HAP-1 (cell line): ENCODE data around the gene SAMSN1.

ENCODE experiments used
- DNase-seq, 2 experiments: peaks; one replicate each; pipeline ENCODE4 v3.0.0-alpha.2; 2016 to 2020; ENCODE audit warnings: low spot score in 2 of 2
- H3K27me3 ChIP-seq: fragments of 250-450 bp; sonication (Bioruptor Pico); 2 replicates; pipeline ENCODE4 v1.5.1; 2020; ENCODE audit warnings: low read depth, mild to moderate bottlenecking, moderate library complexity
- H3K36me3 ChIP-seq: fragments of 250-450 bp; sonication (Bioruptor Pico); replicated peaks from 2 replicates; pipeline ENCODE4 v1.5.1; 2020; ENCODE audit warnings: mild to moderate bottlenecking
- H3K4me1 ChIP-seq: fragments of 250-450 bp; sonication (Bioruptor Pico); 2 replicates; pipeline ENCODE4 v1.5.1; 2020; ENCODE audit warnings: mild to moderate bottlenecking
- H3K4me3 ChIP-seq: fragments of 250-450 bp; sonication (Bioruptor Pico); 2 replicates; pipeline ENCODE4 v1.5.1; 2020; ENCODE audit warnings: mild to moderate bottlenecking, moderate library complexity
- H3K9me3 ChIP-seq: fragments of 250-450 bp; sonication (Bioruptor Pico); 2 replicates; pipeline ENCODE4 v1.5.1; 2020; ENCODE audit warnings: mild to moderate bottlenecking, moderate library complexity
- in situ Hi-C: fragments of 300-500 bp; cut with MboI; formaldehyde crosslinking; loops from 3 replicates; pipeline ENCODE4 v1.14.3; 2020; ENCODE audit warnings: low sequenced_read_pairs, inconsistent platforms, mixed read lengths

SAMSN1 gene

GRCh38 chr21:14581902-14582457 is 35.9 kb upstream of the SAMSN1 start:
- H3K27me3 ChIP-seq: no peaks in the 10 kb centered on the region
- no peaks in the 10 kb centered on the region for H3K36me3 ChIP-seq
- no peaks in the 10 kb centered on the region; the same call in 1 of the 2 replicates for H3K9me3 ChIP-seq
- no peaks in the 10 kb centered on the region for H3K4me1 ChIP-seq
- in situ Hi-C loops: no loop called here
- no peak overlapping the region for H3K4me3 ChIP-seq
- no peak for DNase-seq

GRCh38 chr21:14573244-14573643 is 27.1 kb upstream of the SAMSN1 start:
- H3K4me3 ChIP-seq: no peak overlapping the region
- DNase-seq: no peak
- no peaks in the 10 kb centered on the region for H3K36me3 ChIP-seq
- no peaks in the 10 kb centered on the region for H3K27me3 ChIP-seq
- no peaks in the 10 kb centered on the region for H3K9me3 ChIP-seq
- H3K4me1 ChIP-seq: no peaks in the 10 kb centered on the region
- in situ Hi-C loops: no loop called here

- Histone ChIP-seq H3K9me3 (no peaks in the 10 kb centered on the region), H3K36me3 (no peaks in the 10 kb centered on the region), H3K4me3 (no peak overlapping the region), H3K4me1 (no peaks in the 10 kb centered on the region), H3K27me3 (no peaks in the 10 kb centered on the region)
- in situ Hi-C loops: no loop called here
- no peak for DNase-seq
Measured at GRCh38 chr21:14572204-14572780, 26.2 kb upstream of the SAMSN1 start.

- no peaks in the 10 kb centered on the region; the same call in 1 of the 2 replicates for H3K9me3 ChIP-seq
- H3K4me3 ChIP-seq: no peak overlapping the region
- in situ Hi-C loops: no loop called here
- no peak for DNase-seq
- no peaks in the 10 kb centered on the region for H3K4me1 ChIP-seq
- H3K36me3 ChIP-seq: no peaks in the 10 kb centered on the region
- H3K27me3 ChIP-seq: no peaks in the 10 kb centered on the region
Measured at GRCh38 chr21:14569868-14570267, 23.8 kb upstream of the SAMSN1 start.

GRCh38 chr21:14569026-14569621 is 23.0 kb upstream of the SAMSN1 start:
- no peaks in the 10 kb centered on the region for H3K27me3 ChIP-seq
- no peaks in the 10 kb centered on the region; the same call in 1 of the 2 replicates for H3K9me3 ChIP-seq
- H3K4me3 ChIP-seq: no peak overlapping the region
- no peaks in the 10 kb centered on the region for H3K4me1 ChIP-seq
- in situ Hi-C loops: no loop called here
- H3K36me3 ChIP-seq: no peaks in the 10 kb centered on the region
- no peak for DNase-seq

- no peaks in the 10 kb centered on the region for H3K4me1 ChIP-seq
- H3K4me3 ChIP-seq: no peak overlapping the region
- H3K36me3 ChIP-seq: no peaks in the 10 kb centered on the region
- in situ Hi-C loops: no loop called here
- no peak for DNase-seq
- H3K9me3 ChIP-seq: no peaks in the 10 kb centered on the region; the same call in 1 of the 2 replicates
- no peaks in the 10 kb centered on the region for H3K27me3 ChIP-seq
Measured at GRCh38 chr21:14567331-14568279, 21.5 kb upstream of the SAMSN1 start.

GRCh38 chr21:14566894-14567293 is 20.8 kb upstream of the SAMSN1 start:
- Histone ChIP-seq H3K4me1 (no peaks in the 10 kb centered on the region), H3K36me3 (no peaks in the 10 kb centered on the region), H3K27me3 (no peaks in the 10 kb centered on the region), H3K4me3 (no peak overlapping the region), H3K9me3 (no peaks in the 10 kb centered on the region; the same call in 1 of the 2 replicates)
- no peak for DNase-seq
- in situ Hi-C loops: no loop called here

GRCh38 chr21:14562959-14563358 is 16.8 kb upstream of the SAMSN1 start:
- Histone ChIP-seq H3K4me1 (no peaks in the 10 kb centered on the region), H3K27me3 (no peaks in the 10 kb centered on the region), H3K9me3 (peaks cover 6% of the 10 kb centered on the region), H3K36me3 (no peaks in the 10 kb centered on the region), H3K4me3 (no peak overlapping the region)
- in situ Hi-C loops: no loop called here
- DNase-seq: no peak

GRCh38 chr21:14560555-14560954 is 14.4 kb upstream of the SAMSN1 start:
- no peaks in the 10 kb centered on the region for H3K27me3 ChIP-seq
- peaks cover 6% of the 10 kb centered on the region for H3K9me3 ChIP-seq
- no peaks in the 10 kb centered on the region for H3K36me3 ChIP-seq
- no peak overlapping the region for H3K4me3 ChIP-seq
- no peaks in the 10 kb centered on the region for H3K4me1 ChIP-seq
- no peak for DNase-seq
- in situ Hi-C loops: no loop called here

GRCh38 chr21:14560139-14560538 is 14.0 kb upstream of the SAMSN1 start:
- in situ Hi-C loops: no loop called here
- no peak for DNase-seq
- peaks cover 6% of the 10 kb centered on the region; the same call in 1 of the 2 replicates for H3K9me3 ChIP-seq
- no peaks in the 10 kb centered on the region for H3K4me1 ChIP-seq
- H3K36me3 ChIP-seq: no peaks in the 10 kb centered on the region
- no peak overlapping the region for H3K4me3 ChIP-seq
- H3K27me3 ChIP-seq: no peaks in the 10 kb centered on the region

- in situ Hi-C loops: no loop called here
- H3K4me3 ChIP-seq: no peak overlapping the region
- H3K9me3 ChIP-seq: peaks cover 6% of the 10 kb centered on the region; the same call in 1 of the 2 replicates
- H3K27me3 ChIP-seq: no peaks in the 10 kb centered on the region
- H3K4me1 ChIP-seq: no peaks in the 10 kb centered on the region
- H3K36me3 ChIP-seq: no peaks in the 10 kb centered on the region
- DNase-seq: no peak
Measured at GRCh38 chr21:14559102-14559501, 13.0 kb upstream of the SAMSN1 start.

- no peak for DNase-seq
- in situ Hi-C loops: no loop called here
Measured at GRCh38 chr21:14557413-14557812, 11.3 kb upstream of the SAMSN1 start.

GRCh38 chr21:14554948-14555347 is 8.8 kb upstream of the SAMSN1 start:
- H3K4me1 ChIP-seq: no peaks in the 10 kb centered on the region
- no peaks in the 10 kb centered on the region for H3K36me3 ChIP-seq
- in situ Hi-C loops: no loop called here
- H3K4me3 ChIP-seq: no peak overlapping the region
- no peaks in the 10 kb centered on the region for H3K9me3 ChIP-seq
- no peak for DNase-seq
- no peaks in the 10 kb centered on the region for H3K27me3 ChIP-seq

More at GRCh38 chr21:14557413-14557812, 11.3 kb upstream of the SAMSN1 start:
- H3K4me1 ChIP-seq: no peaks in the 10 kb centered on the region
- H3K9me3 ChIP-seq: peaks cover 6% of the 10 kb centered on the region; the same call in 1 of the 2 replicates
- no peaks in the 10 kb centered on the region for H3K27me3 ChIP-seq
- no peak overlapping the region for H3K4me3 ChIP-seq
- H3K36me3 ChIP-seq: no peaks in the 10 kb centered on the region

- H3K27me3 ChIP-seq: no peaks in the 10 kb centered on the region
- no peaks in the 10 kb centered on the region for H3K36me3 ChIP-seq
- H3K9me3 ChIP-seq: no peaks in the 10 kb centered on the region
- no peak for DNase-seq
- in situ Hi-C loops: no loop called here
- H3K4me3 ChIP-seq: no peak overlapping the region
- H3K4me1 ChIP-seq: no peaks in the 10 kb centered on the region
Measured at GRCh38 chr21:14553422-14553821, 7.3 kb upstream of the SAMSN1 start.
